Measurements from ENCODE around the gene SLC2A10. TPM values are rescaled to one million over a fixed set of nuclear protein-coding genes. Genes with fewer than 3 reads are reported as not detected.

Gene SLC2A10
- total RNA-seq, 8 experiments from 2014 or later = 2.7 to 11.8 (median 6.8) TPM

GRCh38 chr20:46725186-46726165 lies 16.0 kb downstream of the SLC2A10 start:
- ATAC-seq (replicated peaks in 6 of 8) = no peak
- WGBS, 10 experiments = 71 to 100% (median 93%) methylated on average over 1 to 12 of the region's 27 CpGs; no CpG with 5 or more reads in 4 of the 10 experiments
- H3K4me3 ChIP-seq = no peak overlapping the region
- in situ Hi-C loops (cut with MboI; ENCODE audit: low pct_unique_long_range_greater_than_20kb in 2 of 9, low sequenced_read_pairs in 9 of 9, unreplicated experiment in 9 of 9) = no loop called here
- no peak overlapping the region for H3K27ac ChIP-seq
- H3K4me1 ChIP-seq (replicated peaks in 1 of 2) = no peaks in the 10 kb centered on the region

- in situ Hi-C loops (cut with MboI; ENCODE audit: low pct_unique_long_range_greater_than_20kb in 2 of 9, low sequenced_read_pairs in 9 of 9, unreplicated experiment in 9 of 9) = no loop called here
- 0 to 92% (median 79%) methylated on average over 1 to 4 of the region's 4 CpGs; no CpG with 5 or more reads in 4 of the 10 experiments for WGBS, 10 experiments
- Histone ChIP-seq H3K27ac (no peak overlapping the region), H3K4me3 (no peak overlapping the region), H3K4me1 (replicated peaks in 1 of 2) (no peaks in the 10 kb centered on the region)
- peak in 1 of 8 experiments; percentile 47 for ATAC-seq (replicated peaks in 6 of 8)
Measured at GRCh38 chr20:46731770-46732169, 22.3 kb downstream of the SLC2A10 start.

DNA sequence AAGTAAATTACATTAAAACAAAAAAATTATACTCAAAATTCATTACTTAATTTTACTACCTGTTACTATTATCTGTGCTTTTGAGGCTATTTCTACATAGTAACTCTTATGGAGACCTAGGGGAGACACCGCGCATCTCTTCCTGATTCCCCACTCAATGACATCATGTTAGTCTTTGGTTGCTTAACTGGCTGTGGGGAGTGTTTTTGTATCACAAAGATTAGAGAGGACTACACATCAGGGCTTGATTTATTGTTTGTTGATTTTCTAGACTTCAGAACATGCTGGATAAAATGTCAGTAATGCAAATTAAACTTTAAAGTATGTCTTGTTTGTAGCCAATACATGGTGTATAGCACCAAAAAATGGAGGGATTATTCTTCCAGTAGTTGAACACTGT lies 26.0 kb downstream of the SLC2A10 start:
- in situ Hi-C loops (cut with MboI; ENCODE audit: low pct_unique_long_range_greater_than_20kb in 2 of 9, low sequenced_read_pairs in 9 of 9, unreplicated experiment in 9 of 9) = no loop called here
- ATAC-seq (replicated peaks in 6 of 8) = peak in 1 of 8 experiments; percentile 36
- 94 to 100% (median 100%) methylated on average over 2 of the region's 2 CpGs; no CpG with 5 or more reads in 4 of the 10 experiments for WGBS, 10 experiments
- no peak overlapping the region for H3K27ac ChIP-seq
- no peak overlapping the region for H3K4me3 ChIP-seq
- no peaks in the 10 kb centered on the region for H3K4me1 ChIP-seq (replicated peaks in 1 of 2)

DNA sequence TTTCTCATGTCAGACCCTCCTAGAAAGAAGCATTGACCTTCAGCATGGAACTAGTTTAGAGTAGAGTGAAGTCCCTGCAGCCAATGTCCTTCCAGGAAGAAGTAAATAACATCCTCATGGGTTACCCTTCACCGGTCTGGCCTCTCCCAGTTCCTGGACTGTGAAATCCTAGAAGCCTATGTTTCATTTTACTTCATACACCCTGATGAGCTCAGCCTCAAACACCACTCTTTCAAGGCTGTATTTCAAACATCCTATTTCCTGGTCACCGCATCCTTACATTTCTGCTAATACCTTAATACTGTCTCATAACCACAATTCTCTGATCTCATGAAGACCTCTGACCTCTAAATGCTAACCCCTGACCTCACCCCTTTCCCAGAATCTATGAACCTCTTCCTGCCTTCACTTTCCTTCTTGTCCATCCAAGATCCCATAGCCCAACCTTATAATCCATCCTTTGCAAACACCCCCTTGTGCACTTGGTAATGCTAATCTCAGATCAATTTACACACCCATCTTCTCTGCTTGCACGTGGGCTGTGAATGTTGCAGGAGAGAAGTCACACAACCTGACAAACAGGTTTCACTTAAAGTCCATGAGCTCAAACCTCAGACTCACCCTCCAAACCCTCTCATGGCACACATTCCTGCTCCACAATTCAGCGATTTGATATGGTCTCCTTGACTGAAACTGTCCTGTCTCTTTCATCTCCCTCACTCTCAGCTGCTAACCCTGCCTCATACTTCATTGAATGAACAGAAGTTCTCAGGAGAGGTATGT lies 30.2 kb downstream of the SLC2A10 start:
- in situ Hi-C loops (cut with MboI; ENCODE audit: low pct_unique_long_range_greater_than_20kb in 2 of 9, low sequenced_read_pairs in 9 of 9, unreplicated experiment in 9 of 9) = no loop called here
- Histone ChIP-seq H3K27ac (no peak overlapping the region), H3K4me3 (no peak overlapping the region), H3K4me1 (replicated peaks in 1 of 2) (no peaks in the 10 kb centered on the region)
- peak in 1 of 8 experiments; percentile 85 for ATAC-seq (replicated peaks in 6 of 8)
- WGBS, 10 experiments = 25 to 89% (median 53%) methylated on average over 2 to 3 of the region's 4 CpGs; no CpG with 5 or more reads in 3 of the 10 experiments

DNA sequence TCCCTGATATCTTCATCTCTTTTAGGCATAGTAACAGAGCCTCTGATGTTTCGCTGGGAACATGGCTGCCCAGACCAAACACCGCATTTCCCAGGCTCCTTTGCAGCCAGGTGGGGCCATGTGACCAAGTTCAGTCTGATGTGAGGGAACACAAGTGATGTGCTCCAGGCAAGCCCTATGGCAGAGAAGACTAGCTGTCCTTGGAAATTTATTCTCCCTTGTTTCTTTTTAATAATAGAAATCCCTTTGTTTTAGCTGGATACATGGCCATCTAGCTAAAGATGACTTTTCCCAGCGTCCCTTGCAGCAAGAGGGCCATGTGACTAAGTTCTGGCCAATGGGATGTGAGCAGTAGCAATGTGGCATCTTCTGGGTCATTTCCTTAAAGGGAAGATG lies 30.8 kb downstream of the SLC2A10 start:
- H3K4me3 ChIP-seq = no peak overlapping the region
- ATAC-seq (replicated peaks in 6 of 8) = no peak

GRCh38 chr20:46741924-46742668 lies 32.6 kb downstream of the SLC2A10 start:
- H3K27ac ChIP-seq = no peak overlapping the region
- ATAC-seq (replicated peaks in 6 of 8) = no peak
- 46 to 100% (median 84%) methylated on average over 1 to 7 of the region's 8 CpGs for WGBS, 10 experiments
- in situ Hi-C loops (cut with MboI; ENCODE audit: low pct_unique_long_range_greater_than_20kb in 2 of 9, low sequenced_read_pairs in 9 of 9, unreplicated experiment in 9 of 9) = no loop called here
- no peak overlapping the region for H3K4me3 ChIP-seq
- no peaks in the 10 kb centered on the region for H3K4me1 ChIP-seq (replicated peaks in 1 of 2)

More for the DNA sequence above, 30.8 kb downstream of the SLC2A10 start:
- H3K27ac ChIP-seq = no peak overlapping the region
- H3K4me1 ChIP-seq (replicated peaks in 1 of 2) = no peaks in the 10 kb centered on the region
- 50 to 100% (median 86%) methylated on average over 2 to 3 of the region's 3 CpGs; no CpG with 5 or more reads in 4 of the 10 experiments for WGBS, 10 experiments
- in situ Hi-C loops (cut with MboI; ENCODE audit: low pct_unique_long_range_greater_than_20kb in 2 of 9, low sequenced_read_pairs in 9 of 9, unreplicated experiment in 9 of 9) = no loop called here

DNA sequence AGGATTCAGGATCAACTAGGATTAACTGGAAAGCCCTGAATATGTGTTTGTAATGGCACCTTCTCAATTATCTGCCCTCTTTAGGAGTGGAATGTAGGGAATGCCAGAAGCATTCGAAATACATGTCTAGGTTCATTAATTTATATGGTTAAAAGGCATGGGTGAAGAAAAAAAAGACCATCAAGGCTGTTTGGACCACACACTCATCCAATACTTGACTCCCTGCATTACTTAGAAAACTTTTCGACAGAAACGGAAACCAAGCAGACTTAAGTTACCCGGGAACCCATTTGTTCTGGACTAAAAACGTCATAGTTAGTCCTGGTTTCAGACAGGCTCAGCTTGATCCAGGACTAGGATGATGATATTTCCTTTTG lies 33.2 kb downstream of the SLC2A10 start:
- no peak overlapping the region for H3K27ac ChIP-seq
- 0 to 83% (median 71%) methylated on average over 1 to 5 of the region's 5 CpGs; no CpG with 5 or more reads in 1 of the 10 experiments for WGBS, 10 experiments
- ATAC-seq (replicated peaks in 6 of 8) = no peak
- H3K4me3 ChIP-seq = no peak overlapping the region
- H3K4me1 ChIP-seq (replicated peaks in 1 of 2) = no peaks in the 10 kb centered on the region
- in situ Hi-C loops (cut with MboI; ENCODE audit: low pct_unique_long_range_greater_than_20kb in 2 of 9, low sequenced_read_pairs in 9 of 9, unreplicated experiment in 9 of 9) = no loop called here

GRCh38 chr20:46743088-46743487 lies 33.6 kb downstream of the SLC2A10 start:
- no peaks in the 10 kb centered on the region for H3K4me1 ChIP-seq (replicated peaks in 1 of 2)
- ATAC-seq (replicated peaks in 6 of 8) = no peak
- H3K4me3 ChIP-seq = no peak overlapping the region
- in situ Hi-C loops (cut with MboI; ENCODE audit: low pct_unique_long_range_greater_than_20kb in 2 of 9, low sequenced_read_pairs in 9 of 9, unreplicated experiment in 9 of 9) = no loop called here
- 6 to 86% (median 48%) methylated on average over 1 to 3 of the region's 5 CpGs; no CpG with 5 or more reads in 4 of the 10 experiments for WGBS, 10 experiments
- H3K27ac ChIP-seq = no peak overlapping the region

GRCh38 chr20:46746956-46747526 lies 37.6 kb downstream of the SLC2A10 start:
- H3K4me3 ChIP-seq = no peak overlapping the region
- no peak overlapping the region for H3K27ac ChIP-seq
- no peaks in the 10 kb centered on the region for H3K4me1 ChIP-seq (replicated peaks in 1 of 2)
- in situ Hi-C loops (cut with MboI; ENCODE audit: low pct_unique_long_range_greater_than_20kb in 2 of 9, low sequenced_read_pairs in 9 of 9, unreplicated experiment in 9 of 9) = no loop called here
- 0 to 67% (median 42%) methylated on average over 1 to 7 of the region's 7 CpGs; no CpG with 5 or more reads in 1 of the 10 experiments for WGBS, 10 experiments
- ATAC-seq (replicated peaks in 6 of 8) = peak in 6 of 8 experiments; percentile 11 to 87 (median 56)

DNA sequence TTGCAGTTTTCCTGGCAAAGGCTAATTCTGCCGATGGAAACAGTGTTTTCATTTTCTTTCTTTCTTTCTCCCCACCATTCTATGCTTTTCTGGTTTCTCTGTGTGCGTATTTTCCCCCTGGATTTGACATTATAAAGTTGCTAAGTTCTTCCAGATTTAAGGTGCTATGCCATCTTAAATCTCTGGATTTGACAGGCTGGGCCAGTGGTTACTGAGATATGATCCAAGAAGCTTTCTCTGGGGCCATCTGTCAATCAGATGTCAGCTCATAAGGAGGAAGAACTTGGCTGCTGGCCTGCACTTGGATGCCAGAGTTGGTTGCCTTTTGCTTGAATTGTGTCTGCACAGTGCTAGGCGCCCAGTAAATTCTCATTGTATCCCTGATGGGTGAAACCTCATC lies 39.7 kb downstream of the SLC2A10 start:
- Histone ChIP-seq H3K4me1 (replicated peaks in 1 of 2) (no peaks in the 10 kb centered on the region), H3K4me3 (no peak overlapping the region), H3K27ac (no peak overlapping the region)
- ATAC-seq (replicated peaks in 6 of 8) = no peak
- WGBS, 10 experiments = 0 to 100% (median 87%) methylated on average over 1 to 3 of the region's 3 CpGs
- in situ Hi-C loops (cut with MboI; ENCODE audit: low pct_unique_long_range_greater_than_20kb in 2 of 9, low sequenced_read_pairs in 9 of 9, unreplicated experiment in 9 of 9) = no loop called here

- 24 to 94% (median 63%) methylated on average over 2 to 3 of the region's 9 CpGs; no CpG with 5 or more reads in 5 of the 10 experiments for whole genome bisulfite sequencing, 10 experiments
- in situ Hi-C loops (cut with MboI; ENCODE audit: low pct_unique_long_range_greater_than_20kb in 2 of 9, low sequenced_read_pairs in 9 of 9, unreplicated experiment in 9 of 9) = loop anchor here (10.0 to 25.0 kb wide), 4 partner anchors 385 to 635 kb away; no protein-coding TSS in a partner anchor
- Histone ChIP-seq H3K27ac (no peak overlapping the region), H3K4me1 (replicated peaks in 1 of 2) (no peaks in the 10 kb centered on the region), H3K4me3 (no peak overlapping the region)
- ATAC-seq (replicated peaks in 6 of 8) = peak in 1 of 8 experiments; percentile 53
Measured at GRCh38 chr20:46751856-46752255, 42.4 kb downstream of the SLC2A10 start.

- H3K4me3 ChIP-seq = no peak overlapping the region
- WGBS, 10 experiments = 0 to 50% (median 10%) methylated on average over 1 to 9 of the region's 10 CpGs; no CpG with 5 or more reads in 2 of the 10 experiments
- H3K4me1 ChIP-seq (replicated peaks in 1 of 2) = no peaks in the 10 kb centered on the region
- peak in 7 of 8 experiments; percentile 25 to 54 (median 44) for ATAC-seq (replicated peaks in 6 of 8)
- H3K27ac ChIP-seq = no peak overlapping the region
- in situ Hi-C loops (cut with MboI; ENCODE audit: low pct_unique_long_range_greater_than_20kb in 2 of 9, low sequenced_read_pairs in 9 of 9, unreplicated experiment in 9 of 9) = loop anchor here (10.0 to 25.0 kb wide), 4 partner anchors 385 to 635 kb away; no protein-coding TSS in a partner anchor
Measured at GRCh38 chr20:46752728-46753127, 43.3 kb downstream of the SLC2A10 start.
